K562 (cell line): ENCODE data around the gene AP3B1. TPM values are rescaled to one million over a fixed set of nuclear protein-coding genes. Genes with fewer than 3 reads are reported as not detected.

Experiments
- C11orf30 ChIP-seq: fragments of 450-650 bp; IDR thresholded peaks from 2 replicates; pipeline ENCODE4 v1.6.1; 2016; ENCODE audit warnings: low read depth, mild to moderate bottlenecking
- GATAD2B ChIP-seq: fragments of 450-650 bp; IDR thresholded peaks from 2 replicates; pipeline ENCODE4 v1.6.1; 2017; ENCODE audit warnings: mild to moderate bottlenecking, borderline replicate concordance
- ZNF316 ChIP-seq: fragments of 450-650 bp; IDR thresholded peaks from 2 replicates; pipeline ENCODE4 v1.6.1; 2016
- polyA plus RNA-seq, 8 experiments: library from polyadenylated mRNA; depleted of rRNA in 4 of 8; stranded (reverse) in 5 of 8; unstranded in 3 of 8; fragments of >200 nt; fragmentation: Nextera tagmentation in 2 of 8; fragmentation: Illumina TruSeq in 1 of 8; extraction: Ambion mirVana in 2 of 8; extraction: Trizol in 1 of 8; gene quantifications; 2 replicates each; pipeline versions ENCODE4 v1.2.1 to v1.2.3, GENCODE V29; 2011 to 2014; ENCODE audit warnings: inconsistent platforms in 1 of 8, missing spikeins in 1 of 8
- total RNA-seq, 7 experiments: library from RNA; depleted of rRNA in 6 of 7; stranded (reverse); fragments of >200 nt in 6 of 7; fragmentation: Illumina TruSeq in 2 of 7; extraction: Trizol in 2 of 7; gene quantifications; 2 replicates each; pipeline versions ENCODE4 v1.2.1 to v1.2.3, GENCODE V29; 2011 to 2021; ENCODE audit warnings: low replicate concordance in 1 of 7
- TF ChIP-seq, protein P1 (sequence below): fragments of 450-650 bp; IDR thresholded peaks from 2 replicates; pipeline ENCODE4 v1.6.1; 2018; ENCODE audit not compliant: partially characterized antibody
- TF ChIP-seq, protein P2 (sequence below): fragments of 450-650 bp; IDR thresholded peaks from 2 replicates; pipeline ENCODE4 v1.6.1; 2017; ENCODE audit warnings: antibody characterized with exemption, mild to moderate bottlenecking

The AP3B1 gene
- total and polyA plus RNA-seq, 9 of the 15 experiments (the other 6 are each of a cell fraction or from before 2014, with no cell fraction given) = 21.1 to 61.8 (median 42.2) TPM

DNA sequence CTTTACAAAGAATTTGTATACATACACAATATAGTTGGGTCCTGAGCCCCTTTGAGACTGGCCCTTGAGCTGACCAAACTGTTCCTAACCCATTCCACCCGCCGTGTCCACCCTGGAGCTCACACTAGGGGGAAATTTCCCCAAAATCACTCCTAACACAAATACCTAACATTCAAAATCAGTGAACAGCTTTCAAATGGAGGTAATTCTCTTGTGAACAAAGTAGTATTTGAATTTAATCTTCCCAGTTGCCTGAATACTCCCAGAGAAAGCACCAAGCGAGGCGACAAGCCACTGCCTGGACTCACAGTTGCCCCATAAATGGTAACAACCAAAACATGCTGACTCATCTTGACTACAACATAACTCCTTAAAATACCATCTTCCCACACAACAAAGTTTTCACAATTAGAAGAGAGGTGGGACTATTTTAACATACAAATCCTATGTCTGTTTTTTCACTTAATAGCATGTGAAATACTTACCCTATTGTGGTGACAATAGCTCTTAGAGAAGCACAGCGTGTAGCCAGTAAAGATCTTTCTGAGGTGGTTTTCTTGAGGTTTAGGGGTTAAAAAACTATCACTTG is 34.2 kb upstream of the AP3B1 start (continued):
- TF ChIP-seq, protein P1, sequence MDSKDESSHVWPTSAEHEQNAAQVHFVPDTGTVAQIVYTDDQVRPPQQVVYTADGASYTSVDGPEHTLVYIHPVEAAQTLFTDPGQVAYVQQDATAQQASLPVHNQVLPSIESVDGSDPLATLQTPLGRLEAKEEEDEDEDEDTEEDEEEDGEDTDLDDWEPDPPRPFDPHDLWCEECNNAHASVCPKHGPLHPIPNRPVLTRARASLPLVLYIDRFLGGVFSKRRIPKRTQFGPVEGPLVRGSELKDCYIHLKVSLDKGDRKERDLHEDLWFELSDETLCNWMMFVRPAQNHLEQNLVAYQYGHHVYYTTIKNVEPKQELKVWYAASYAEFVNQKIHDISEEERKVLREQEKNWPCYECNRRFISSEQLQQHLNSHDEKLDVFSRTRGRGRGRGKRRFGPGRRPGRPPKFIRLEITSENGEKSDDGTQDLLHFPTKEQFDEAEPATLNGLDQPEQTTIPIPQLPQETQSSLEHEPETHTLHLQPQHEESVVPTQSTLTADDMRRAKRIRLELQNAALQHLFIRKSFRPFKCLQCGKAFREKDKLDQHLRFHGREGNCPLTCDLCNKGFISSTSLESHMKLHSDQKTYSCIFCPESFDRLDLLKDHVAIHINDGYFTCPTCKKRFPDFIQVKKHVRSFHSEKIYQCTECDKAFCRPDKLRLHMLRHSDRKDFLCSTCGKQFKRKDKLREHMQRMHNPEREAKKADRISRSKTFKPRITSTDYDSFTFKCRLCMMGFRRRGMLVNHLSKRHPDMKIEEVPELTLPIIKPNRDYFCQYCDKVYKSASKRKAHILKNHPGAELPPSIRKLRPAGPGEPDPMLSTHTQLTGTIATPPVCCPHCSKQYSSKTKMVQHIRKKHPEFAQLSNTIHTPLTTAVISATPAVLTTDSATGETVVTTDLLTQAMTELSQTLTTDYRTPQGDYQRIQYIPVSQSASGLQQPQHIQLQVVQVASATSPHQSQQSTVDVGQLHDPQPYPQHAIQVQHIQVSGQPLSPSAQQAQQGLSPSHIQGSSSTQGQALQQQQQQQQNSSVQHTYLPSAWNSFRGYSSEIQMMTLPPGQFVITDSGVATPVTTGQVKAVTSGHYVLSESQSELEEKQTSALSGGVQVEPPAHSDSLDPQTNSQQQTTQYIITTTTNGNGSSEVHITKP = peak; percentile 97
- TF ChIP-seq ZNF316 = peak; percentile 98
- peak; percentile 95 for TF ChIP-seq C11orf30
- TF ChIP-seq GATAD2B = 0 out of 2 replicates have a peak, but pooled peaks have one; percentile 22
- TF ChIP-seq, protein P2, sequence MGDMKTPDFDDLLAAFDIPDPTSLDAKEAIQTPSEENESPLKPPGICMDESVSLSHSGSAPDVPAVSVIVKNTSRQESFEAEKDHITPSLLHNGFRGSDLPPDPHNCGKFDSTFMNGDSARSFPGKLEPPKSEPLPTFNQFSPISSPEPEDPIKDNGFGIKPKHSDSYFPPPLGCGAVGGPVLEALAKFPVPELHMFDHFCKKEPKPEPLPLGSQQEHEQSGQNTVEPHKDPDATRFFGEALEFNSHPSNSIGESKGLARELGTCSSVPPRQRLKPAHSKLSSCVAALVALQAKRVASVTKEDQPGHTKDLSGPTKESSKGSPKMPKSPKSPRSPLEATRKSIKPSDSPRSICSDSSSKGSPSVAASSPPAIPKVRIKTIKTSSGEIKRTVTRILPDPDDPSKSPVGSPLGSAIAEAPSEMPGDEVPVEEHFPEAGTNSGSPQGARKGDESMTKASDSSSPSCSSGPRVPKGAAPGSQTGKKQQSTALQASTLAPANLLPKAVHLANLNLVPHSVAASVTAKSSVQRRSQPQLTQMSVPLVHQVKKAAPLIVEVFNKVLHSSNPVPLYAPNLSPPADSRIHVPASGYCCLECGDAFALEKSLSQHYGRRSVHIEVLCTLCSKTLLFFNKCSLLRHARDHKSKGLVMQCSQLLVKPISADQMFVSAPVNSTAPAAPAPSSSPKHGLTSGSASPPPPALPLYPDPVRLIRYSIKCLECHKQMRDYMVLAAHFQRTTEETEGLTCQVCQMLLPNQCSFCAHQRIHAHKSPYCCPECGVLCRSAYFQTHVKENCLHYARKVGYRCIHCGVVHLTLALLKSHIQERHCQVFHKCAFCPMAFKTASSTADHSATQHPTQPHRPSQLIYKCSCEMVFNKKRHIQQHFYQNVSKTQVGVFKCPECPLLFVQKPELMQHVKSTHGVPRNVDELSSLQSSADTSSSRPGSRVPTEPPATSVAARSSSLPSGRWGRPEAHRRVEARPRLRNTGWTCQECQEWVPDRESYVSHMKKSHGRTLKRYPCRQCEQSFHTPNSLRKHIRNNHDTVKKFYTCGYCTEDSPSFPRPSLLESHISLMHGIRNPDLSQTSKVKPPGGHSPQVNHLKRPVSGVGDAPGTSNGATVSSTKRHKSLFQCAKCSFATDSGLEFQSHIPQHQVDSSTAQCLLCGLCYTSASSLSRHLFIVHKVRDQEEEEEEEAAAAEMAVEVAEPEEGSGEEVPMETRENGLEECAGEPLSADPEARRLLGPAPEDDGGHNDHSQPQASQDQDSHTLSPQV = peak; percentile 71
